ENCODE results near the gene HNRNPH1.

- TF ChIP-seq POLR2A (IDR thresholded peaks at IDR 0.05; ENCODE audit: low read length), result no peak
- TF ChIP-seq GATA1 (IDR thresholded peaks at IDR 0.05; ENCODE audit: low read depth, low read length), result no peak
Measured at GRCh38 chr5:179572386-179572785, 51.1 kb downstream of the HNRNPH1 start.

All from erythroblast (primary cell).